T-helper 1 cell treated with Interleukin-12 subunit alpha and Interleukin-12 subunit beta and Interleukin-4 antibody, amounts not matched to agents 30 μg/mL and 1 μg/mL, for 36 hours (primary cell): Measurements from ENCODE around the gene CCDC102B.

Experiments
- H3K27ac Mint-ChIP-seq: one replicate; pipeline ENCODE4 v1.8.0; 2021; ENCODE audit warnings: mild to moderate bottlenecking, mixed read lengths
- H3K27me3 Mint-ChIP-seq: one replicate; pipeline ENCODE4 v1.8.0; 2021; ENCODE audit warnings: low read depth, mixed read lengths
- H3K36me3 Mint-ChIP-seq: one replicate; pipeline ENCODE4 v1.8.0; 2021; ENCODE audit warnings: low read depth, mixed read lengths
- H3K4me1 Mint-ChIP-seq: one replicate; pipeline ENCODE4 v1.8.0; 2021; ENCODE audit warnings: low read depth, mixed read lengths
- H3K4me3 Mint-ChIP-seq: one replicate; pipeline ENCODE4 v1.8.0; 2021; ENCODE audit warnings: mild to moderate bottlenecking, moderate library complexity, mixed read lengths
- H3K9me3 Mint-ChIP-seq: one replicate; pipeline ENCODE4 v1.8.0; 2021; ENCODE audit warnings: mixed read lengths

The CCDC102B gene

DNA sequence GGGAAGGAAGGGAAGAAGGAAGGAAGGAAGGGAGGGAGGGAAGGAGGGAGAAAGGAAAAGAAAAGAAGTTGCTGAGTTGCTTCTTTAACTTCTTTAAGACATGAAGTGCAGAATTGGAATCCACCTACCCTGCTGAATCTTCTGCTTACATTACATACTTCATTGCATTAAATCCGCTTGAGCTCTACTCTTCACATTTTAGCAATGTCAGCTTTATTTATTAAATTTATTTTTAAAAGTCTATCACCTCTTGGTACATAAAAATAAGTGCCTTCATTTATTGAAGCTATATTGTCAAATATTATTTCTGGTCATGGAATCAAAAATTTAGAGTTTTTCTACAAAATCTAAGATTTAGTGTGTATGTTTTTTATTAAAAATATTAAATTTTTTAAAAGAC, 284.6 kb downstream of the CCDC102B start:
- Mint-ChIP-seq H3K9me3 (no peaks in the 10 kb centered on the region), H3K36me3 (no peaks in the 10 kb centered on the region), H3K4me1 (no peaks in the 10 kb centered on the region), H3K4me3 (no peak overlapping the region), H3K27me3 (no peaks in the 10 kb centered on the region), H3K27ac (no peak overlapping the region)

DNA sequence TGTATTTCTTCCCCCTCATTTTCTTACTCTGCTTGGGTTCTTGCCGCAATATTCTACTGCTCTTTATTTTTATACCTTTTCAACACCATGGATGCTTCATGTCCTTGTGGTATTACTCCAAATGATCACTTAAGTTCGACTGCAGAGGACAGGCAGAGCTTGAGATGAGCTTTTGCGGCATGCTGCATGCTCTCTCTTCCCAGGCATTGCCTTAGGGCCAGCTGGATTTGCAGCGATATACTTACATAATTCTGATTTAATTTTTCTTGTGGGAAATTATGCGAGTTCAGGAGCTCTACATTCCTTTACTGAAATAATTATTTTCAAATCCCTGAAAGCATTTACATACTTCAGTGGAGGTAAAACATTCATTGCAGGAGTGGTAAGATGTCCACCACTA, 288.1 kb downstream of the CCDC102B start:
- H3K36me3 Mint-ChIP-seq, result no peaks in the 10 kb centered on the region
- H3K4me3 Mint-ChIP-seq, result no peak overlapping the region
- H3K4me1 Mint-ChIP-seq, result no peaks in the 10 kb centered on the region
- no peaks in the 10 kb centered on the region for H3K27me3 Mint-ChIP-seq
- no peak overlapping the region for H3K27ac Mint-ChIP-seq
- H3K9me3 Mint-ChIP-seq, result no peaks in the 10 kb centered on the region

DNA sequence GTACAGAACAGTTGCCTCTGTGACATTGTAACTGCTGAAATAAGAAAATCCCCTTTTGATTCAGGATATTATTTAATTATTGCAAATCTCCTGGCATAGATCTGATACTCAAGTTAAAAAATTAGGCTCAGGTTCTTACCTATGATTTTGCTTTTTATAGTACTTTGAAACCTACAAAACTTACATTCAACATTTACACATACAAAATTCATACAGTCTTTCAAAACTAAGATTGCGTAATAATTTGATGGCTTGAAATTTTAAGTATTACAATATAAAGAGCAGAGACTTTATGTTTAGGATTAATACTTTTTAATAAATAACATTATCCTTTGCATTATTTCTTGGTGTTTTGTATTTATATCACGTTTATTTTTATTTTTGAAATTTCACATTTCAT, 291.1 kb downstream of the CCDC102B start:
- Mint-ChIP-seq H3K9me3 (no peaks in the 10 kb centered on the region), H3K27me3 (no peaks in the 10 kb centered on the region), H3K4me3 (no peak overlapping the region), H3K4me1 (no peaks in the 10 kb centered on the region), H3K27ac (no peak overlapping the region), H3K36me3 (no peaks in the 10 kb centered on the region)

DNA sequence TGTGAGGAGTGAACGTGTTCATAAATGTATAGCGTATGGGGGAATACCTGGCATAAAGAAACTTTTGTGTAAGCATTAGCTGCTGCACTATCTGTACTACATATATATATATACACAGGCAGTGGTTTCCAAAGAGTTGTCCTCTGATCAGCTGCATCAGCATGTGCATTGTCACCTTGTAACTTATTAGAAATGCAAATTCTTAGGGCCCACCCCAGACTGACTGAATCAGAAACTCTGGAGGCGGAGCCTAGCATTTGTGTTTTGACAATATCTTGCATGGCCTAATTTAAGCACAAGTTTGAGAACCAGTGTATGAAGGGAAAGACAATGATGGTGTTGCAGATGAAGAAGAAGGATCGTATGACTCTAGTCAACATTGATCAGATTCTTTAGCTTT, 299.5 kb downstream of the CCDC102B start:
- H3K4me3 Mint-ChIP-seq, result no peak overlapping the region
- peaks cover 4% of the 10 kb centered on the region for H3K9me3 Mint-ChIP-seq
- H3K4me1 Mint-ChIP-seq, result no peaks in the 10 kb centered on the region
- H3K27me3 Mint-ChIP-seq, result no peaks in the 10 kb centered on the region
- H3K27ac Mint-ChIP-seq, result no peak overlapping the region
- no peaks in the 10 kb centered on the region for H3K36me3 Mint-ChIP-seq

DNA sequence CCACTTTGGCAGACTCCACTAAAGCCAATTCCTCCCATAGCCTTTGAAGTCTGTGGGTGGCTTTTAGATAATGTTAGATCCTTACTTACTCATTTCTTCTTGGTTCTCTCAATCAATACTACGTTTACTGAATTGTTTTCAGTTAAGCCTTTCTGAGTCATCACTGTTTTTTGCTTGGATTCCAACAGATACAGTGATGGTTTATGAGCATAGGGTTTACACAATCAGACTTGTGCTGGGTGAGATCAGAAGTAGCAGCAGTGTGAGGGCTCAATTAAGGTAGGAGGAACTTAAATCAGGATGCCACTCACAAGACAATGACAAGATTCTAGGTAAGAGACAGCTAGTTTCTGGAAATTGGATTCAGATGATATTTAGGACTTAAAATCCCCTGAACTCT, 305.1 kb downstream of the CCDC102B start:
- Mint-ChIP-seq H3K27me3 (no peaks in the 10 kb centered on the region), H3K9me3 (peaks cover 4% of the 10 kb centered on the region), H3K4me1 (no peaks in the 10 kb centered on the region), H3K4me3 (no peak overlapping the region), H3K27ac (no peak overlapping the region), H3K36me3 (no peaks in the 10 kb centered on the region)
